Right hindlimb (tissue), 1 donor: Measurements from ENCODE around the gene GRWD1.
A peak's percentile ranks its signal among the peaks of the same experiment; 100 is the strongest.

Experiments
- DNase-seq: peaks from one replicate; pipeline ENCODE4 v3.0.0-alpha.2; 2018

The GRWD1 gene

DNA sequence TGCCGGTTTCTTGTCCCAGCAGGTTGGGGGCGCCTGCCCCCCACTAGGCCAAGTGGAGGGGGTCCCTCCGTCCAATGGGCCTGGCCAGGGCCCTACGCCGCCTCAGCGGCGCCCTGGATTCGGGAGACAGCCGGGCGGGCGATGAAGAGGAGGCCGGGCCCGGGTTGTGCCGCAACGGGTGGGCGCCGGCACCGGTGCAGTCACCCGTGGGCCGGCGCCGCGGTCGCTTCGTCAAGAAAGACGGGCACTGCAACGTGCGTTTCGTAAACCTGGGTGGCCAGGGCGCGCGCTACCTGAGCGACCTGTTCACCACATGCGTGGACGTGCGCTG lies 15.8 kb downstream of the GRWD1 start:
- DNase-seq: no peak

DNA sequence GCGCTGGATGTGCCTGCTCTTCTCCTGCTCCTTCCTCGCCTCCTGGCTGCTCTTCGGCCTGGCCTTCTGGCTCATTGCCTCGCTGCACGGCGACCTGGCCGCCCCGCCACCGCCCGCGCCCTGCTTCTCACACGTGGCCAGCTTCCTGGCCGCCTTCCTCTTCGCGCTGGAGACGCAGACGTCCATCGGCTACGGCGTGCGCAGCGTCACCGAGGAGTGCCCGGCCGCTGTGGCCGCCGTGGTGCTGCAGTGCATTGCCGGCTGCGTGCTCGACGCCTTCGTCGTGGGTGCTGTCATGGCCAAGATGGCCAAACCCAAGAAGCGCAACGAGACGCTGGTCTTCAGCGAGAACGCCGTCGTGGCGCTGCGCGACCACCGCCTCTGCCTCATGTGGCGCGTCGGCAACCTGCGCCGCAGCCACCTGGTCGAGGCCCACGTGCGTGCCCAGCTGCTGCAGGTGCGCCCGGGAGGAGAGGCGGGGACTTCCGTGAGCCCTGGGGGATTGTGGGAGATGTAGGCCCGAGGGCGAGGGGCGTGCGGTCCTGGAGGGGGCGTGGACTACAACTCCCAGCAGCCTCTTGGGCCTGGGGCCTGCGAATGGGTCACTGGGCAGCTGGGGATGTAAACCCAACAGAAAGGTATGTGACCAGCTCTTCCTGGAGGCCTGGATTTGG lies 16.3 kb downstream of the GRWD1 start:
- DNase-seq: no peak

DNA sequence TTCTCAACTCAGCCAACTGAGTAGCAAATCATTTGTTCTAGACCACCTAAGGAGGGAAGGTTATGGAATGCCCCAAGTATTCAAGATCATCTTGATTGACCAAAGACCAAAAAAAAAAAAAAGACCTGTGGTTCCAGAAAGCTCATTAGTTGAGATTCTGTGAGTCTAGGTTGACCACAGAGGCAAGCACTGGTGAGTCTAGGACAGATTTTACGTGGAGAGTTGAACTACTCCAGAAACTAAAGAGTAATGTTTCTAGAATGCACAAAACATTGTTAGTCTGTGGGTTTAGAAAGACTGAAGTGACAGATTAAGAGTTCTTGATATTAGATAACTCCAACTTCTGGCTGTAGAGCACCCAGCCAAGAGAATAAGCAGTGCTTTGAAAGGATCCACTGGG lies 19.4 kb downstream of the GRWD1 start:
- no peak for DNase-seq

DNA sequence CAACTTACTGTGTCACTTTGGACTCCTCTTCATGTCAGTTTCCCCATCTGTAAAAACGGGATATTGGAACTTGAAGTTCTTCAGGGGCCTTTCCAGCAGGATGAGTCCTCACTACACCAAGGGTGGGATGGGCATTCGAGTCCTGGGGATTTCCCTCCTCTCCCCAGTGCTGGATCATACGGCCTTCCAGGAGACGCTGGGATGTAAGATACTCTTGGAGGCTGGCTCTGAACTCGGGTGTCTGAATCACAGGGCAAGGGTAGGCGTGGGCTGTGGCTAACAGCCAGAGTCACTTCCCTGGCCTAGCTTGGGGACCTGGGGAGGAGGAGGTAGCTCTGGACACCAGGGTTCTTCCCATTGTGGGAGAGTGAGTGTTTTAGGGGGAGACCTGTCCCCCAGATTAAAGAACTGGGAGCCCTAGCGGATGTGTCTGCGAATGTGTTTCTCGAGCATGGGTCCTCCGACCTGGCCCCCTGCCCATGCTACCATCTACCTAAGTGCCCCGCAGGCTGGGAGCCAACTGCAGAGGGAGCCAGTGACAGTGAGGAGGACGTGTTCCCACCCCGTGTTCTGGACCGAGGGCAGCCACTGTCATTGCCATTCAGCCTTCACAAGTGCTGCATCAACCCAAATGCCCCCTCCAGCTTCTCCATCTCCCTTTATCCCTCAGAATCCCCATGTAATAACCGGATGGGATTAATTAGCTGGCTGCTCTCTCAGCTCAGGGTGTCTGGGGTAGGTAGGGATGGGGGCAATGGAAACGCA lies 21.0 kb downstream of the GRWD1 start:
- DNase-seq: no peak

DNA sequence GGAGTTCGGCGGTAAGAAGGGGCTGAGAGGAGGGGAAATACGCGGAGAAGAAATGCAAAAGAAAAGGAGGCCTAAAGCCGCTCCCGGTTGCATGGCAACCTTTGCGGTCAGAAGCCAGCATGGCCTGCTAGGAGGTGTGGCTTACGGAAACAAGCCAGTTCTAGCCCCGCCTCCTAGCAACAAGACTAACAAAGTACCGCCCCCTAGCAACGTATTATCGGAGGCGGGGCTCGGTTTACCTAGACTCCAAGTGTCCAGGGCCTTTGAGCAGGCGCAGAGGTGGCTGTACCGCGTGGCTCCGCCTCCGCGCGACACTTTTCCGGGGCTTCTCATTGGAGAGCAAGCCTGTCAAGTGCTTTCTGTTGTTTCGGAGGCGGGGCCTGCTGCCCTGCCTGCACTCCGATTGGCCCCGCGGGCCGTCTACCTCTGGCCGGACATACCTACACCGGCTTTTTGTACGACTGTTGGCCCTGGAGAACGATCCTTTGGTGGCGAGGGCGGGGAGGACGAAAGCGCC lies 23.0 kb downstream of the GRWD1 start:
- DNase-seq: peak; percentile 100

DNA sequence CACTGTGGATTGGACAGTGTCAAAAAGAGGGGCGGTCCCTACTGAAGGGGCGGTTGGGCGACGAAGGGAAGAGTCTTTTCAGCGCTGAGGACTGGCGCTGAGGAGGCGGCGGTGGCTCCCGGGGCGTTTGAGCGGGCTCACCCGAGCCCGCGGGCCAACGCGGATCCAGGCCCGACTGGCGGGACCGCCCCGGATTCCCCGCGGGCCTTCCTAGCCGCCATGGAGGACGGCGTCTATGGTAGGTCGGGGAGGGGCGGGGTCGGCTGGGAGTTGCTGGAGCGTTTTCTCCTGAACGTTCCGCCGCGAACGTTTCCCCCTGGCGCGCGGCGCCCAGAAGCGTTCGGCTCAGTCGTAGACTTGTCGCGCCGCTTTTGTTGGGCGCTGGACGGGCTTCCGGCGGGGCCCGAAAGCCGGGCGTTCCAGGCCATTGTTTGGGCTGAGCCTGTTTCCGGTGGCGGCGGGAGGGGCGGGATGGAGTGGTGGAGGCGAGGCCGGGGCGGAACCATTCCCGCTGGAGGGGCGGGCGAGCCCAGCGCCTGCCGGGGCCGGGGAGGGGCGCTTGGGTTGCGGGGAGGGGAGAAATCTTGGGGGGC lies 23.6 kb downstream of the GRWD1 start, which contains the start of gene CYTH2:
CYTH2 (plus strand) TSS at position 81 of the 593 bp plus-strand sequence; CDS start at position 220, 139 bp downstream.
- DNase-seq: peak; percentile 93

DNA sequence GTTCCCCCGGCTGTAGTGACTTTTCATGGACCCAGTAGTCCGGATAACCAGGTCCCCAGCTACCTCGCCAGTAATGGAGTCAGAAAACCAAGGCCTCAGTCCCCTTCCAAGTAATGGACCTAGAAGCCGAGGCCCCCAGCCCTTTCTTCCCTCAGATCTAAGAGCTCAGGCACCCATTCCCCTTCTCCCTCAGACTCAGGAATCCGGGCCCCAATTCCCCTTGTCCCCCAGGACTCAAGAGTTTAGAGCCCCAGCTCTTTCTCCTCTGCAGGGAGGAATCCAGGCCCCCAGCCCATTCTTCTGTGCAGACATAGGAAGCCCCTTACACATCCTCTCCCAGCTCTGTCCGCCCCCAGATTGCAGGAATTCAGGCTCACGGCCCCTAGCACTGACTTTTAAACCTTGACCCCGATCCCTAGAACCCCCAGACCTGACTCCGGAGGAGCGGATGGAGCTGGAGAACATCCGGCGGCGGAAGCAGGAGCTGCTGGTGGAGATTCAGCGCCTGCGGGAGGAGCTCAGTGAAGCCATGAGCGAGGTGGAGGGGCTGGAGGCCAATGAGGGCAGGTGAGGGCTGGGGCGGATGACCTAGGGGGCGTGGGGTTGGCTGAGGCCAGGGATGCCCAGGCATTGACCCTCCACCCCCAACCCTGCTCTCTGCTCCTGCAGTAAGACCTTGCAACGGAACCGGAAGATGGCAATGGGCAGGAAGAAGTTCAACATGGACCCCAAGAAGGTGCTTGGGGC lies 24.3 kb downstream of the GRWD1 start:
- no peak for DNase-seq

DNA sequence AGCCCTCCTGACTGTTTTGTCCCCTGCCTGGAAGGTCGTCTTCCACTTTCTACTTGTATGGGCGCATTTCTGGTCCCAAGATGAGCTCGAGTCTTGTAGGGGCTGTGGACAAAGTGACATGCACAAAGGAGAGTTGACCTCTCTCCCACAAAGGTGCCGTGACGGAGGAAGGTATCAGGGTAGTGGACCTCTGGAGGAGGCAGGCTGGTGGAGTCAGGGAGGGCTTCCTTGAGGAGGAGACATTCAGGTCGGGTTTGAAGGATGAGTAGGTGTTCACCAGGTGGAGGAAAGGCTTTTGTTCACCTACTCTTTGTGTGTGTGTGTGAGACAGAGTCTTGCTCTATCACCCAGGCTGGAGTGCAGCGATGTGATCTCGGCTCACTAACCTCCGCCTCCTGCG lies 25.1 kb downstream of the GRWD1 start:
- no peak for DNase-seq

DNA sequence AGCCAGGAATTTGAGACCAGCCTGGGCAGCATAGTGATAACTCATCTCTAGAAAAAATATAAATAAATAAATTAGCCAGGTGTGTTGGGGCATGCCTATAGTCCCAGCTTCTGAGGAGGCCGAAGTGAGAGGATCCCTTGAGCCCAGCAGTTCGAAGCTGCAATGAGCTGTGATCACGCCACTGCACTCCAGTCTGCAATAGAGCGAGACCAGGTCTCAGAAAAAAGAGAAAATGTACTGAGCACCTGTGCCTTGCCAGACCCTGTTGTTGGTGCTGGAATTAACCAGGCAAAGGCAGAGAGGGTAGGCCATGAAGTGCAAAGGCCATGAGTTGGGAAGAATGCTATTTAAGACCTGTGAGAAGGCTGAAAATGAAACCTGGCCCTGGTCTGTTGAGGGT lies 26.1 kb downstream of the GRWD1 start:
- DNase-seq: no peak

DNA sequence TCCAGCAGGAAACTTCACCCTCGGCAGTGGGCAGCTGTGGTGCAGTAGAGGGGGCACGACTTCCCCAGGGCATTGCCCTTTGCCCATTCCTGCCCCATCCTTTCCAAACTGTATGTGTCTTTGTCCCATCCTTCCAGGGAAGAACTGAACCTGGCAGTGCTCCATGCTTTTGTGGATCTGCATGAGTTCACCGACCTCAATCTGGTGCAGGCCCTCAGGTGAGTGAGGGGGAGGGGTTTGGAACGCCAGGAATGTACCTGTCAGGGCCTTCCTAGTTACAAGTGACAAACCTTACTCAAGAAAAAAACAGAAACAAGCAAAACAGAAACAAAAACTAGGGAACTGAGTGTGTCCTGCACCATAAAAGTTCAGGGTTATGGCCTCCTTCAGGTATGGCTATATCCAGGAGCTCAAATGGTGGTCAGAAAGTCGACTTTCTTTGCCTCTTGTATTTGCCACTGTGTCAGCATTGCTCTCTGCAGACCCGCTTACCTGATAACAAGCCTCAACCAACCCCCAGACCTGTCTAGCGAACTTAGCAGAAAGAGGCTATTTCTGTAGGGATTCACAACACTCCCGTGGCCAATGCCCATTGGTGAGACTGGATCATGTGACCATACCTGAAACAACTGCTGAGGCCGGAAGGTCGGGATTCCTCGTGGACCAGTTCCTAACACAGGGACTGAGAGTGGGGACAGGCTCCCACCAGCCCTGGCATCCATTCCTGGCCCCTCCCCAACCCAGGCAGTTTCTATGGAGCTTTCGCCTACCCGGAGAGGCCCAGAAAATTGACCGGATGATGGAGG lies 27.6 kb downstream of the GRWD1 start:
- DNase-seq: peak; percentile 7

DNA sequence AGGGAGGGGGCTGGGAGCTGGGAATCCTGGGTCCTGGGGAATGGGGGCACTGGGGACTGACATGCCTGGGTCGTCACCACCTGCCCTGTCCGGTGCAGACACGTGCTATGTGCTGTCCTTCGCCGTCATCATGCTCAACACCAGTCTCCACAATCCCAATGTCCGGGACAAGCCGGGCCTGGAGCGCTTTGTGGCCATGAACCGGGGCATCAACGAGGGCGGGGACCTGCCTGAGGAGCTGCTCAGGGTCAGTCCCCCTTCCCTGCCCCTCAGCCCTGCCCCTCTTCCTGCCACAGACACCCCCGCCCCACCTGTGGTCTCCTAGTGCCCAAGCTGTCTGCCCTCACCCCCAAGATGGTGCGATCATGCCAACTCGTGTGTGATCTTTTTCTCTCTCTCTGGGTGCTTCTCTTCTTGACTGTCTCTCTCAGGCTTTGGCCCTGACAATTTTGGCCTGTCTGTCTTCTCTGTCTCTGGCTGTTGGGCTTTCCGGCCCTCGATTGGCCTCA lies 28.4 kb downstream of the GRWD1 start:
- no peak for DNase-seq

DNA sequence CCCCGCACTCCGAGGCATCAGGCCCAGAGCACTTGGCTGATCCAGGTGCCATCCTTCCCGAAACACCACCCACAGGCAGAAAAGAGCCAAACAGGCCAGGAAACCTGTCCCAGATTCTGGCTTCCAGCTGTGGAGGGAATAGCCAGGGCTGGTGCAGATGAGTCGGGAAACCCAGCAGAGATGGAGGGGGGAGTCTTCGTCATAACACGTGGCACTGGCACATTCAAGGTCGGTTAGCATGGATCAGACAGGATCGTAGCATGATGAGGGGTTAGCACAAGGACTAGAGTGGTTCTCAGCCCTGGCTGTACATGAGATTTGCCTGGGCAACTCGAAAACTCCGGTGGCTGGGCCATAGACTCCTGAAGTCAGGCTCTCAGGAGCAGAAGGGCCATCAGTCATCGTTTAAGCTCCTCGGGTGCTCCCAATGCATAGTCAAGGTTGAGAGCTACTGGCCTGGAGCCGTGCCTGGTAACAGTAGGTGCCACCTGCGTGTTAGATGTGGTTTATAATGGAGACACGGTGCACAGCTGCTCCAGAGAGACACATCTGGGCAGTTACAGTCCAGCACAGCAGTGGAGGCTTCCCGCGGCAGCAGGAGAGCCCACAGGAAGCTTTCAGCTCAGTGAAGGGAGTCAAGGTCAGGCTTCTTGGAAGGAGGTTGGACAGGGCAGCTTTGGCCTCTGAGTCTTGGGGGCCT lies 29.7 kb downstream of the GRWD1 start:
- peak; percentile 13 for DNase-seq

DNA sequence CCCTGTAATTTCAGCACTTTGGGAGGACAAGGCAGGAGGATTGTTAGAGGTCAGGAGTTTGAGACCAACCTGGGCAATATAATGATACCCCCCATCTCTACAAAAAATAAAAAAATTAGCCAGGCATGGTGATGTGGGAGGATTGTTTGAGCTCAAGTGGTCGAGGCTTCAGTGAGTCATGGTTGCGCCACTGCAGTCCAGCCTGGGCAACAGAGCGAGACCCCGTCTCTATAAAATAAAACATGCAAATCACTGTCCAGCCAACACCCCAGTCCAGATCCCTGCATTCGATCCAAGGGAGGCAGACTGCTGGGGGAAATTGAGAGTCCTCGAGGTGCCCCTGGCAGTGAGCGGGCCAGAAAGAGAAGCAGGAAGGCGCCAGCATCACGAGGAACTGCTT lies 30.4 kb downstream of the GRWD1 start:
- no peak for DNase-seq

DNA sequence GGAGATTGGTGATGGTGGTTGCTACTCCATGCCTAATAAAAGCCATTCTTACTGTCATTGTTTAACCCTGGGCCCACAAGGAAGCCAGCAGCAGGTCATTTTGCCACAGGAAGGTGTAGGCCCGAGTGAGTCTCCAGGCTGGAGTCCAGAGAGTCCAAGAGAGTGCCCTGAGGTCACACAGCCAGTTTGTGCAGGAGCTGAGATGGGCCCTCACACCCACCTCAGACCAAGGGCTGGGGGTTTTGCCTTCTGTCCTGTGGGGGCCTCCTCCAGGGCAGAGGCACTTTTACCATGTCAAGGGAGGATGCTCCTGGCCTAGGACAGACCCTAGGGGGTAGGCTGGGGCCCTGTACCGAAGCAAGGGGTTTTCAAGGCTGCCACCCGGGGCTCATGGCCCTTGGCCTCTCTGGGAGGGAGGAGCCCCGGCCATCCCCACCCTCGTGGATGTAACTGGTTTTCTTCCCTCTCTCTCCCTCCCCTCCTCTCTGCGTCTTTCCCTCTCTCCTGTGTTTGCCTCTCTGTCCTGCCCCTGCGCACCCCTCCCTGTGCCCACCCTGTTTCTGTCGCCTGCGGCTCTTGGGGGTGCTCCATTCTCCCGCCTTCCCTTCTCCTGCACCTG lies 31.4 kb downstream of the GRWD1 start:
- peak; percentile 33 for DNase-seq

DNA sequence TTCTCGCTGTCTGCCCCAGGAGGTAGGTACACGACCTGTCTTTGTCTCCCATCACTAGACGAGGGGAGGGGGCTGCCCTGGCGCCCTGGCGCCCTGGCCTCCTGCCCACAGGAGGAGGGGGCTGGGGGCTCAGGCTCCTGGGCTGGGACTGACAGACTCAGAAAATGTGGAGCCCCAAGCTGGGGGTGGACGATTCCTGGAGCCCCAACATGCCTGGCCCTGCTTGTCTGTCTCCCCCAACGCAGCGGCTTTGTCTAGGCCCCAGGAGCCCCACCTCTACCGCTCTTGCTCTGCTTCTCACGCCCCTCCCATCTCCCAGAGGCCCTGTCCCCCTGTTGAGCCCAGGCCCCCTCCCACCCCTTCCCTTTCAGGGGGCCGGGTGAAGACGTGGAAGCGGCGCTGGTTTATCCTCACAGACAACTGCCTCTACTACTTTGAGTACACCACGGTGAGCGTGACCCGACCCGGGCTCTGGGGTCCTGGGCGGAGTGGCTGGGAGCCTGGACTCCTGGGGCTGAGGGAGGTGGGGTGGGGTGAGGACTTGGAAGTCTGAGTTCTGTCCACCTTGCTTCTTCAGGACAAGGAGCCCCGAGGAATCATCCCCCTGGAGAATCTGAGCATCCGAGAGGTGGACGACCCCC lies 32.0 kb downstream of the GRWD1 start:
- peak; percentile 19 for DNase-seq

DNA sequence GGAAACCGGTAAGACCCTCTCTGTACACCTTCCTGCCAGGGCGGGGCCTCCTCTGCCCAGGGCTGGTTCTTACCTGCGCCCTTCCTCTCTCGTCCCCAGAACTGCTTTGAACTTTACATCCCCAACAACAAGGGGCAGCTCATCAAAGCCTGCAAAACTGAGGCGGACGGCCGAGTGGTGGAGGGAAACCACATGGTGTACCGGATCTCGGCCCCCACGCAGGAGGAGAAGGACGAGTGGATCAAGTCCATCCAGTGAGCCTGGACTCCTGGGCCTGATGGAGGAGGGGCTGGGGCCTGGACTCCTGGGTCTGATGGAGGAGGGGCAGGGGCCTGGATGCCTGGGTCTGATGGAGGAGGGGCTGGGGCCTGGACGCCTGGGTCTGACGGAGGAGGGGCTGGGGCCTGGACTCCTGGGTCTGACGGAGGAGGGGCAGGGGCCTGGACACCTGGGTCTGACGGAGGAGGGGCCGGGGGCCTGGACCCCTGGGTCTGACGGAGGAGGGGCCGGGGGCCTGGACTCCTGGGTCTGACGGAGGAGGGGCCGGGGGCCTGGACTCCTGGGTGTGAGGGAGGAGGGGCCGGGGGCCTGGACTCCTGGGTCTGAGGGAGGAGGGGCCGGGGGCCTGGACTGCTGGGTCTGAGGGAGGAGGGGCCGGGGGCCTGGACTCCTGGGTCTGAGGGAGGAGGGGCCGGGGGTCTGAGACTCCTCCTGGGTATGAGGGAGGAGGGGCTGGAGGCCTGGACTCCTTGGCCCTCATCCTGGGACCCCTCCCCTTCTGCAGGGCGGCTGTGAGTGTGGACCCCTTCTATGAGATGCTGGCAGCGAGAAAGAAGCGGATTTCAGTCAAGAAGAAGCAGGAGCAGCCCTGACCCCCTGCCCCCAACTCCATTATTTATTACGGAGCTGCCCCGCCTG lies 32.8 kb downstream of the GRWD1 start:
- peak; percentile 21 for DNase-seq

DNA sequence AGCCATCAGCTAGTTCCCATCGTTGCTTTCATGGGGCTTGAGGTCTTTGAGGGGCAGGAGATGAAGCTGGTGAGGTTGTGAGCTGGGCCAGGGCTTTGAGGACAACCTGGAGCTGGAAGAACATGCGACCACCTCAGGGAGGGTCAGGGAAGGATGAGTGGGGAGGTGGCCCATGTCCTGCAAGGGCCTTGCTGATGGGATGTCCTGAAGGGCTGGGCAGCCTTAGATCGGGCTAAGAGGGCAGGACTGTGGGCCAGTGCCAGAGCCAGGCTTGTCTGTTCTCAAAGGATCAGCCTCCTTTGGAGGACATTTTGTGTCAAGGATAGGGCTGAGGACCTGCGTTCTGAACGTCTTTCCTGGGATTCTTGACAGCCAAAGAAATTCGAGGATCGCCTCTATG lies 33.9 kb downstream of the GRWD1 start:
- DNase-seq: peak; percentile 26

DNA sequence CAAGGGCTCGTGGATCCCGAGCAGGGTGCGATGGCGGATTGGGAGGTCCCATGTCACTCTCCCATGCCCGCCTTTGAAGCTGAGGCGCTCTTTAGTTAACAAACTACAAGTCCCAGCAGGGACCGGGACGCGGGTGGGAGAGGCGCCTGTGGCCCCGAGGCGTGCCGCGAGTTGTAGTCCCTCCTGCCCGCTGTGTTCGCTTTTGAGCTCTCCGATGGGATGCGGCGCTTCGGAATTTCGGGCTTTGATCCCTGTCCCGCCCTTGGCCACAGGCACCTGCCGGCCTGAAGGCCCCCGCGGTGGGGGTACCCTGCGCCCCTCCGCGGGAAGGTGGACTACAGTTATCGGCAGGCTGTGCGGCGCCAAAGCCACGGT lies 34.4 kb downstream of the GRWD1 start:
- DNase-seq: peak; percentile 72
